ENCODE results near the gene KDM3A. TPM values are rescaled to one million over a fixed set of nuclear protein-coding genes. Genes with fewer than 3 reads are reported as not detected.

KDM3A gene
- polyA plus RNA-seq, 1 of the 3 experiments (the other 2 are of a cell fraction): 13.7 TPM

GRCh38 chr2:86445436-86445835 is 4.3 kb downstream of the KDM3A start:
- Histone ChIP-seq H3K4me2 (no peak overlapping the region; the same call in 1 of the 2 replicates), H3K27me3 (ENCODE audit: insufficient read depth) (no peaks in the 10 kb centered on the region), H3K4me3 (ENCODE audit: low read depth in 2 of 2, low read length in 1 of 2) (no peak overlapping the region), H2AFZ (ENCODE audit: low read depth) (no peak overlapping the region), H3K9me3 (no peaks in the 10 kb centered on the region), H3K4me1 (ENCODE audit: control insufficient read depth in 1 of 2, insufficient read depth in 2 of 2, low read depth in 1 of 2, low read length in 1 of 2) (peaks cover 13 to 28% of the 10 kb centered on the region in 2 experiments; a peak in 3 of 4 replicates), H3K36me3 (replicated peaks in 1 of 2; ENCODE audit: control insufficient read depth in 1 of 2, insufficient read depth in 2 of 2, low read length in 1 of 2) (peaks cover 50 to 63% of the 10 kb centered on the region in 2 experiments), H3K9ac (no peak overlapping the region), H3K9me2 (no peaks in the 10 kb centered on the region), H3K27ac (ENCODE audit: low read depth in 2 of 2, low read length in 1 of 2) (no peak overlapping the region), H4K20me1 (ENCODE audit: insufficient read depth) (peaks cover 82% of the 10 kb centered on the region), H3K79me2 (ENCODE audit: insufficient read depth) (peaks cover 86% of the 10 kb centered on the region), H3F3A (replicated peaks; ENCODE audit: insufficient read depth) (peaks cover 6% of the 10 kb centered on the region)
- WGBS (ENCODE audit: low lambda C conversion rate): 87% methylated on average over 4 of the region's 4 CpGs
- DNase-seq: no peak
- no peak for TF ChIP-seq CHD2 (IDR thresholded peaks at IDR 0.05; ENCODE audit: low read length, partially characterized antibody)
- POLR2A ChIA-PET: no interaction called here
- CTCF ChIA-PET: no interaction called here

GRCh38 chr2:86446060-86446459 is 4.9 kb downstream of the KDM3A start:
- POLR2A ChIA-PET: no interaction called here

GRCh38 chr2:86453836-86454235 is 12.7 kb downstream of the KDM3A start:
- Histone ChIP-seq H3K9me2 (no peaks in the 10 kb centered on the region), H3K4me1 (ENCODE audit: control insufficient read depth in 1 of 2, insufficient read depth in 2 of 2, low read depth in 1 of 2, low read length in 1 of 2) (peaks cover 5 to 10% of the 10 kb centered on the region in 2 experiments), H4K20me1 (ENCODE audit: insufficient read depth) (peaks cover 33% of the 10 kb centered on the region), H3K4me2 (no peak overlapping the region), H3K4me3 (ENCODE audit: low read depth in 2 of 2, low read length in 1 of 2) (no peak overlapping the region), H3F3A (replicated peaks; ENCODE audit: insufficient read depth) (no peaks in the 10 kb centered on the region), H3K9ac (no peak overlapping the region), H3K36me3 (replicated peaks in 1 of 2; ENCODE audit: control insufficient read depth in 1 of 2, insufficient read depth in 2 of 2, low read length in 1 of 2) (peaks cover 84 to 88% of the 10 kb centered on the region in 2 experiments), H3K9me3 (no peaks in the 10 kb centered on the region), H2AFZ (ENCODE audit: low read depth) (no peak overlapping the region), H3K79me2 (ENCODE audit: insufficient read depth) (peaks cover 59% of the 10 kb centered on the region), H3K27ac (ENCODE audit: low read depth in 2 of 2, low read length in 1 of 2) (peak overlapping the region; percentile 2 to 51; a peak in 1 of 4 replicates), H3K27me3 (ENCODE audit: insufficient read depth) (no peaks in the 10 kb centered on the region)
- ChIA-PET CTCF (interaction anchor here (1.0 kb wide), 1 partner anchor 67 kb away, joined by 3 read pairs; no protein-coding TSS in a partner anchor), POLR2A (interaction anchor here (0.8 to 1.4 kb wide), 2 partner anchors 10 to 13 kb away, joined by 3 read pairs; partner anchors contain the start of gene KDM3A)
- DNase-seq: no peak
- 46% methylated on average over 2 of the region's 2 CpGs for WGBS (ENCODE audit: low lambda C conversion rate)
- TF ChIP-seq CTCF (IDR thresholded peaks at IDR 0.05) (no peak), NFIC (IDR thresholded peaks at IDR 0.05; ENCODE audit: borderline replicate concordance) (peak; percentile 38; the same call in 1 of the 2 replicates)

More at GRCh38 chr2:86446060-86446459, 4.9 kb downstream of the KDM3A start:
- no peak overlapping the region for H3K9ac ChIP-seq
- no peak overlapping the region; the same call in 1 of the 2 replicates for H3K4me2 ChIP-seq
- no peak for DNase-seq
- CTCF ChIA-PET: interaction anchor here (1.5 kb wide), 1 partner anchor 225 kb away, joined by 3 read pairs; no protein-coding TSS in a partner anchor
- peaks cover 83% of the 10 kb centered on the region for H4K20me1 ChIP-seq (ENCODE audit: insufficient read depth)
- WGBS (ENCODE audit: low lambda C conversion rate): 92% methylated on average over 2 of the region's 2 CpGs
- H3K36me3 ChIP-seq (replicated peaks in 1 of 2; ENCODE audit: control insufficient read depth in 1 of 2, insufficient read depth in 2 of 2, low read length in 1 of 2): peaks cover 56 to 69% of the 10 kb centered on the region in 2 experiments
- TF ChIP-seq GATA2 (CRISPR knock-in tag; IDR thresholded peaks at IDR 0.05) (no peak), CHD2 (IDR thresholded peaks at IDR 0.05; ENCODE audit: low read length, partially characterized antibody) (no peak), SIN3A (IDR thresholded peaks at IDR 0.05; ENCODE audit: borderline replicate concordance, low read depth, low read length) (no peak), EP300 (IDR thresholded peaks at IDR 0.05; ENCODE audit: borderline replicate concordance in 1 of 2, low read depth in 1 of 2, low read length in 1 of 2) (no peak), TAF1 (IDR thresholded peaks at IDR 0.05; ENCODE audit: borderline replicate concordance, low read depth, low read length) (no peak), MEF2A (IDR thresholded peaks at IDR 0.05; ENCODE audit: borderline replicate concordance, low read depth) (no peak), ELF1 (IDR thresholded peaks at IDR 0.05) (no peak), FOXJ3 (CRISPR knock-in tag; IDR thresholded peaks at IDR 0.05) (no peak)
- H3K27ac ChIP-seq (ENCODE audit: low read depth in 2 of 2, low read length in 1 of 2): no peak overlapping the region
- H3K4me1 ChIP-seq (ENCODE audit: control insufficient read depth in 1 of 2, insufficient read depth in 2 of 2, low read depth in 1 of 2, low read length in 1 of 2): peaks cover 13 to 28% of the 10 kb centered on the region in 2 experiments; a peak in 3 of 4 replicates
- H2AFZ ChIP-seq (ENCODE audit: low read depth): no peak overlapping the region
- peaks cover 6% of the 10 kb centered on the region for H3F3A ChIP-seq (replicated peaks; ENCODE audit: insufficient read depth)
- H3K79me2 ChIP-seq (ENCODE audit: insufficient read depth): peaks cover 91% of the 10 kb centered on the region
- H3K4me3 ChIP-seq (ENCODE audit: low read depth in 2 of 2, low read length in 1 of 2): no peak overlapping the region
- no peaks in the 10 kb centered on the region for H3K9me2 ChIP-seq
- H3K9me3 ChIP-seq: no peaks in the 10 kb centered on the region
- no peaks in the 10 kb centered on the region for H3K27me3 ChIP-seq (ENCODE audit: insufficient read depth)
